Ammon's horn (tissue), 1 donor: Measurements from ENCODE around the gene SPEM2.
"Not testable (repeated sequence)": the region's sequence is repeated elsewhere in the genome, so short reads cannot be mapped to it uniquely, and the experiment has no call there.

Experiments used
- DNase-seq: peaks from one replicate; pipeline ENCODE4 v3.0.0-alpha.2; 2016; ENCODE audit warnings: low spot score

Gene SPEM2

GRCh38 chr17:7474767-7475166 lies 49.4 kb downstream of the SPEM2 start:
- DNase-seq, result not testable (repeated sequence)

- no peak for DNase-seq
These were observed 50.5 kb downstream of the SPEM2 start for GRCh38 chr17:7475764-7476422.

- DNase-seq, result no peak
These were observed 51.1 kb downstream of the SPEM2 start for GRCh38 chr17:7476494-7476893.

GRCh38 chr17:7476951-7477350 lies 51.5 kb downstream of the SPEM2 start:
- no peak for DNase-seq
